Caco-2 (cell line): Measurements from ENCODE around the gene DENND1A. TPM values are rescaled to one million over a fixed set of nuclear protein-coding genes. Genes with fewer than 3 reads are reported as not detected.

Experiments
- BruUV-seq: library from RNA; stranded (reverse); fragments of 400-500 nt; replicated peaks from 2 replicates; lab custom pipeline; 2021; lab: Mats Ljungman, UMichigan
- CTCF ChIA-PET: fragments of 300-600 bp; sonication (Branson Sonifier 250); formaldehyde crosslinking; loops from one replicate; lab custom pipeline; 2022; ENCODE audit warnings: antibody characterized with exemption; lab: Charles Lee
- POLR2A ChIA-PET: fragments of 300-600 bp; sonication (Branson Sonifier 250); formaldehyde crosslinking; loops from one replicate; lab custom pipeline; 2022; ENCODE audit warnings: antibody characterized with exemption; lab: Charles Lee
- DNase-seq, 2 experiments: peaks; one replicate each; pipeline versions ENCODE4 v3.0.0 to v3.0.0-alpha.2; 2020 to 2022
- H3K27me3 ChIP-seq: replicated peaks from 2 replicates; pipeline ENCODE4 v1.6.0; 2011; ENCODE audit warnings: low read length; ENCODE audit not compliant: control insufficient read depth, insufficient read depth
- H3K36me3 ChIP-seq: 2 replicates; pipeline ENCODE4 v1.5.1; 2011; ENCODE audit warnings: low read length; ENCODE audit not compliant: control insufficient read depth, insufficient read depth
- H3K4me1 ChIP-seq: fragments of 250-450 bp; sonication (Bioruptor Pico); 2 replicates; pipeline ENCODE4 v1.5.1; 2020; ENCODE audit warnings: mild to moderate bottlenecking
- H3K4me3 ChIP-seq: 2 replicates; pipeline ENCODE4 v1.5.1; 2011; ENCODE audit warnings: low read depth, mild to moderate bottlenecking, control low read depth, low read length
- H3K9me3 ChIP-seq: fragments of 250-450 bp; sonication (Bioruptor Pico); 2 replicates; pipeline ENCODE4 v1.5.1; 2020; ENCODE audit warnings: mild to moderate bottlenecking, moderate library complexity
- H3K27ac Mint-ChIP-seq: one replicate; pipeline ENCODE4 v1.8.0; 2022; ENCODE audit warnings: mixed read lengths; ENCODE audit not compliant: unreplicated experiment
- H3K27me3 Mint-ChIP-seq: one replicate; pipeline ENCODE4 v1.8.0; 2022; ENCODE audit warnings: mixed read lengths; ENCODE audit not compliant: insufficient read depth, unreplicated experiment
- H3K36me3 Mint-ChIP-seq: one replicate; pipeline ENCODE4 v1.8.0; 2022; ENCODE audit warnings: mild to moderate bottlenecking, mixed read lengths; ENCODE audit not compliant: insufficient read depth, unreplicated experiment
- H3K4me1 Mint-ChIP-seq: one replicate; pipeline ENCODE4 v1.8.0; 2022; ENCODE audit warnings: low read depth, mixed read lengths; ENCODE audit not compliant: unreplicated experiment
- H3K4me3 Mint-ChIP-seq: one replicate; pipeline ENCODE4 v1.8.0; 2022; ENCODE audit warnings: mild to moderate bottlenecking, moderate library complexity, mixed read lengths; ENCODE audit not compliant: unreplicated experiment
- H3K9me3 Mint-ChIP-seq: one replicate; pipeline ENCODE4 v1.8.0; 2022; ENCODE audit warnings: mixed read lengths; ENCODE audit not compliant: unreplicated experiment
- intact Hi-C: fragments of 100-400 bp; cut with micrococcal nuclease; formaldehyde crosslinking; loops from one replicate; pipeline ENCODE4 v1.10.0; 2022; ENCODE audit not compliant: unreplicated experiment
- total RNA-seq: library from RNA; stranded (reverse); gene quantifications from 2 replicates; pipeline ENCODE4 v1.2.3, GENCODE V29; 2022
- TF ChIP-seq, protein P1 (sequence below), 2 experiments: fragments of 200-600 bp in 1 of 2; IDR thresholded peaks; 1 replicate in 1 of 2; 2 replicates in 1 of 2; pipeline versions ENCODE4 v1.5.1 to v1.8.0; 2011 to 2022; ENCODE audit warnings: antibody characterized with exemption in 1 of 2, control low read depth in 1 of 2, inconsistent platforms in 1 of 2, low read depth in 1 of 2, low read length in 1 of 2, mild to moderate bottlenecking in 1 of 2, moderate library complexity in 1 of 2; ENCODE audit not compliant: insufficient read depth in 1 of 2, severe bottlenecking in 1 of 2, unreplicated experiment in 1 of 2

The DENND1A gene
- total RNA-seq, 1 experiment from 2014 or later = 41.6 TPM

DNA sequence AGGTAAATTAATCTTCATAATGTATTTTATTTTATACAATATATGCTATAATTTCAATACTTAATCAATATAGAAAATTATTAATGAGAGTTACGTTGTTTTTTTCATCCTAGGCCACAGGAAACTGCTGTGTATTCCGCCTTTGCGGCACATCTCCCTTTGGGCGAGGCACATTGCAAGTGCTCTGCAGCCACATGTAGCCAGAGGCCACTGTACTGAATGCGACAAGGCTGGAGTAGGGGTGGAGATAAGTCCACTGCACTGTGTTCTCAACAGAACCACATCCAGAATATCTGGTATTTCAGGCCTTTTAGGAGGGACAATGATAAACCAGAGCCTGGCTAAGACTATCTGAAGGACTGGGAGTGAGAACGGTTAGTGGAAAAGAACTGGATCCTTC, 439.2 kb downstream of the DENND1A start:
- H3K27ac Mint-ChIP-seq = no peak overlapping the region
- CTCF ChIA-PET = no interaction called here
- POLR2A ChIA-PET = no interaction called here
- peaks cover 5% of the 10 kb centered on the region for H3K36me3 Mint-ChIP-seq
- Histone ChIP-seq H3K27me3 (no peaks in the 10 kb centered on the region), H3K4me3 (no peak overlapping the region), H3K36me3 (no peaks in the 10 kb centered on the region; the same call in 1 of the 2 replicates), H3K9me3 (no peaks in the 10 kb centered on the region), H3K4me1 (peaks cover 3% of the 10 kb centered on the region)
- DNase-seq = no peak
- H3K27me3 Mint-ChIP-seq = no peaks in the 10 kb centered on the region
- TF ChIP-seq, protein P1, sequence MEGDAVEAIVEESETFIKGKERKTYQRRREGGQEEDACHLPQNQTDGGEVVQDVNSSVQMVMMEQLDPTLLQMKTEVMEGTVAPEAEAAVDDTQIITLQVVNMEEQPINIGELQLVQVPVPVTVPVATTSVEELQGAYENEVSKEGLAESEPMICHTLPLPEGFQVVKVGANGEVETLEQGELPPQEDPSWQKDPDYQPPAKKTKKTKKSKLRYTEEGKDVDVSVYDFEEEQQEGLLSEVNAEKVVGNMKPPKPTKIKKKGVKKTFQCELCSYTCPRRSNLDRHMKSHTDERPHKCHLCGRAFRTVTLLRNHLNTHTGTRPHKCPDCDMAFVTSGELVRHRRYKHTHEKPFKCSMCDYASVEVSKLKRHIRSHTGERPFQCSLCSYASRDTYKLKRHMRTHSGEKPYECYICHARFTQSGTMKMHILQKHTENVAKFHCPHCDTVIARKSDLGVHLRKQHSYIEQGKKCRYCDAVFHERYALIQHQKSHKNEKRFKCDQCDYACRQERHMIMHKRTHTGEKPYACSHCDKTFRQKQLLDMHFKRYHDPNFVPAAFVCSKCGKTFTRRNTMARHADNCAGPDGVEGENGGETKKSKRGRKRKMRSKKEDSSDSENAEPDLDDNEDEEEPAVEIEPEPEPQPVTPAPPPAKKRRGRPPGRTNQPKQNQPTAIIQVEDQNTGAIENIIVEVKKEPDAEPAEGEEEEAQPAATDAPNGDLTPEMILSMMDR (IDR thresholded peaks at IDR 0.05; ENCODE audit: insufficient read depth in 1 of 2, low read depth in 1 of 2, low read length in 1 of 2, severe bottlenecking in 1 of 2, unreplicated experiment in 1 of 2) = no peak
- H3K4me1 Mint-ChIP-seq = peaks cover 11% of the 10 kb centered on the region
- no TSS peak for BruUV-seq
- no peak overlapping the region for H3K4me3 Mint-ChIP-seq
- intact Hi-C loops = no loop called here
- no peaks in the 10 kb centered on the region for H3K9me3 Mint-ChIP-seq

DNA sequence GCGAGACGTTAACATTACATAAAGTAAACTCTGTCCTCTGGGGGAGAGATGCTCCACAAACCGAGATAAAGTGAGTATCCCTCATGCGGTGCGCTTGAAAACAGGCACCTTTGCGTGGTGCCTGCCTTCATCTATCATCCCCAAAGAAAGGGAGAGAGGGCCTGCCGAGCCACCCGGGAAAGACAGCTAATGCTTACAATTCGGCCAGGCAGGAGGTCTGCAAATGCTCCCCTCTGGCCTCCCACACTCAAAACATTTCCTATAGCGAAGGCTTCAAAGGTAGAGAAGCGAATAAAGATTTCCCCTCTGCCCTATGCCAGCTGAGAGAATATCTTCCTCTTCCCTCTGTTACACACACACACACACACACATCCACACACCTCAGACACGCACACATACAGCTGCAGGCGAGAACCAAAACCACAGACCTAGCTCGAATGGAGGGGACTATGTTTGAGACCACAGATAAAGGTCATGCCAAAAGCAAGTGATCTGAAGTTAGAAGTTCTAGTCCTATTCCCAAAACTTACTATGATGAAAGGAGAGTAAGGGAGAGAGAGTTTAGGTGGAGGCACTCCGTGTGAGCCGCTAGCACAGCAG, 441.1 kb downstream of the DENND1A start:
- Mint-ChIP-seq H3K9me3 (no peaks in the 10 kb centered on the region), H3K4me1 (peaks cover 30% of the 10 kb centered on the region), H3K27ac (no peak overlapping the region), H3K4me3 (no peak overlapping the region), H3K36me3 (peaks cover 14% of the 10 kb centered on the region), H3K27me3 (no peaks in the 10 kb centered on the region)
- Histone ChIP-seq H3K9me3 (no peaks in the 10 kb centered on the region), H3K4me3 (no peak overlapping the region), H3K27me3 (no peaks in the 10 kb centered on the region), H3K4me1 (peaks cover 22% of the 10 kb centered on the region), H3K36me3 (no peaks in the 10 kb centered on the region; the same call in 1 of the 2 replicates)
- ChIA-PET CTCF (no interaction called here), POLR2A (no interaction called here)
- TF ChIP-seq, protein P1 (IDR thresholded peaks at IDR 0.05; ENCODE audit: insufficient read depth in 1 of 2, low read depth in 1 of 2, low read length in 1 of 2, severe bottlenecking in 1 of 2, unreplicated experiment in 1 of 2) = no peak
- intact Hi-C loops = no loop called here
- no TSS peak for BruUV-seq
- DNase-seq = no peak

DNA sequence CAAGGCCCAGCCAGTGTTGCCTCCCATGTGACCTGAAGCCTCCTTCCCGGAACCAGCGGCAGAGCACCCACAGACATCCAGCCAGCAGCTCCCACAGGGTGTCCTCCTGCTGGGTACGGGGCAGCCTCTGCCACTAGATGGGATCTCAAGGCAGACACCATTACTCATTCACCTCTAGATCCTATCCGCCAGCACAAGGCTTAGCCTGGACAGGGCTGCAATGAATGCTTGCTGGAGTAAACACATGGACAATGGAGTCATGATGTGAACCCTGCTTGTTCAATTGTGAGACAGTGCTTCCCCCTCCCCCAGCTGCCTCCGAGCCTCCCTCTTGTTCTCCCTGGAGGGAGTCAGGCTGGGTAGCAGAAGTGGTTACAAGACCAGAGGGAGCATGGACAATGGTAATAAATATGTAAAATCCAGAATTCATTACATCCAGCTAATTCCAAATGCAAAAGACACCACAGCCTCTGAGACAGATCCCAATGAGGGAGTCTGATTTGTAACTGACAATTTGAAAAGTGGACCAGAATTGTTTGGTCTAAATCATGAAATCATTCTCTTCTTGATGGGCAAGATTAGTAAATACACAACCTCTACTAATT, 441.9 kb downstream of the DENND1A start:
- Mint-ChIP-seq H3K4me1 (peaks cover 32% of the 10 kb centered on the region), H3K9me3 (no peaks in the 10 kb centered on the region), H3K36me3 (peaks cover 14% of the 10 kb centered on the region), H3K27ac (no peak overlapping the region), H3K27me3 (no peaks in the 10 kb centered on the region), H3K4me3 (no peak overlapping the region)
- H3K4me3 ChIP-seq = no peak overlapping the region
- no peaks in the 10 kb centered on the region for H3K9me3 ChIP-seq
- intact Hi-C loops = no loop called here
- ChIA-PET POLR2A (no interaction called here), CTCF (no interaction called here)
- no TSS peak for BruUV-seq
- H3K27me3 ChIP-seq = no peaks in the 10 kb centered on the region
- no peaks in the 10 kb centered on the region; the same call in 1 of the 2 replicates for H3K36me3 ChIP-seq
- no peak for DNase-seq
- H3K4me1 ChIP-seq = peaks cover 29% of the 10 kb centered on the region
- TF ChIP-seq, protein P1 (IDR thresholded peaks at IDR 0.05; ENCODE audit: insufficient read depth in 1 of 2, low read depth in 1 of 2, low read length in 1 of 2, severe bottlenecking in 1 of 2, unreplicated experiment in 1 of 2) = no peak
